Hippocampal formation (tissue), 2 donors: ENCODE results near the gene OSBPL7.

Experiments
- DNase-seq, 2 donors: peaks; one replicate each; lab custom pipeline; 2025; lab: John Stamatoyannopoulos, UW

OSBPL7 gene

DNA sequence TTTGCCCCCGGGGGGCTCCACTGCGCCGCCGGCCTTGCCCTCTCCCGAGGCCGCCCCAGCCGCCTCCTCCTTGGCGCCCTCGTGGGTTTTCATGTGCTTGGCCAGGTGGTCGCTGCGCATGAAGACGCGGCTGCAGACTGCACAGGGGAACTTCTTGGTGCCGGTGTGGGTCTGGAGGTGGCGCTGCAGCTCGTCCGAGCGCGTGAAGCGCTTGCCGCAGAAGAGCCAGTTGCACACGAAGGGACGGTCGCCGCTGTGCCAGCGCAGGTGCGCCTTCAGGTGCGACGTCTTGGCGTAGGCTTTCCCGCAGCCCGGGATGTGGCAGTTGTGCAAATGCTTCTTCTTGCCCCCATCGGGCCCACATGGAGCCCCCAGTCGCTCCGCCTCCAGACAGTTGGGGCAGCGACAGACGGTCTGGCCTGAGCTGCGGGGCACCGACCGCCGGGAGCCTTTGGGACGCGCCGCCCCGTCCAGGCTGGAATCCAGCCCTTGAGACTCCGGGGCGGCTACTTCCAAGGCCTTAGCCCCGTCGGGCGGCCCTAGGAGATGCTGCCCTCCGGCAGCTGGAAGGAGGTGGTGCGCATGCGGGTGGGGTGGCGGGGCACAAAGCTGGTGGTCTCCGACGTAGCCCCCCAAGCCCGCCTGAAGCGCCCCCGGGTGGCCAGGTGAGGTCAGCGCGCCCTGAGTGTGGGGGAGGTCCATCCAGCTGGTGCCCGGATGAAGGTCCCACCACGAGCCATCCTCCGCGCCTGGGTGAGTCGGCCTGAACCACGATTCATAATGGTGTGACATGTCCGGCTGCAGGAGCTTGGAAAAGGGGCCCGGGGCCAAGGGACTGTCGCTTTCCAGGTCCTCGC is 26.0 kb upstream of the OSBPL7 start:
- no peak for DNase-seq

DNA sequence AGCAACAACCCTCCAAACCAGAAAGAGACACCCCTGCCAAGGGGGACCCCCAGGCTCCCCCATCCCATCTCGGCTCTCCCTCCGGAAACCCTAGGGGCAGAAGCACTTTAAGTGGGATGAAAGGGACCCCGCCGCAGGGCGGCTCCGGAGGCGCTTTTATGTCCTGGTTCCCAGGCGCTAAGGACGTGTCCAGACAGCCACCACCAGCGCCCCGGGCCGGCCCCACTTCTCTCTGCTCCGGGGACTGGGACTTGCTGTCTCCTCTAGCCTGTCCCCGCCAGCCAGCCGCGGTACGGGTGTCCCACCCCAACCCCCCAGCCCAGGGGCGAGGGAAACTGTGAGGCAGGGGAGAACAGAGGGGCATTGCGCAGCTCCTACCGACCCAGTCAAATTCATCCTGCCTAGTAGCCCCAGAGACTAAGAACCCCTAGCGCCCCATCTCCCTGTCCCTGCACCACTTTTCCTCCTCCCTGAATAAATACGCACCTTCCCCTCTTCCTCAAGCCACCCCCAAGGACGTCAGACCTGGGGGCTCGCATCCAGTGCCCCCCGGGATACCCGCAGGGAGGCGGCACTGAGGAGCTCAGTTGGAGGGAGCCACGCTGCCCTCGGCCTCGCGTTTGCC is 25.2 kb upstream of the OSBPL7 start:
- DNase-seq = no peak

DNA sequence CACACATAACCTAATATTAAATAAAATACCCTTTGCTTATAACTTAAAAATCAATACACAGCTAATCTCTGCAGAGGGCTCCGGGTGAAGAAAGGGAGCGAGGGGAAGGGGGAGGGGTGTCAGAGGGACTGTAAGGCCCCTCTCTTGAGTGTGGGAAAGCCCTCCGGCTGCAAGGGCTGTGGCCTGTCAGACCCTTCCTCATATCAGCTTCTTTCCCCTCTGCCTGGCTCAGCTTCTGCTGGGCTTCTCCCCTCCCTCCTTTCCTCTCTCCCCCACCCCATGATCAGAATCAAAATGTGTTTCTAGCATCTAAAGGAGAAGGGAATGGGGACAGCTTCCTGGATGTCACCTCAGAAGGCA is 24.1 kb upstream of the OSBPL7 start:
- DNase-seq = no peak

DNA sequence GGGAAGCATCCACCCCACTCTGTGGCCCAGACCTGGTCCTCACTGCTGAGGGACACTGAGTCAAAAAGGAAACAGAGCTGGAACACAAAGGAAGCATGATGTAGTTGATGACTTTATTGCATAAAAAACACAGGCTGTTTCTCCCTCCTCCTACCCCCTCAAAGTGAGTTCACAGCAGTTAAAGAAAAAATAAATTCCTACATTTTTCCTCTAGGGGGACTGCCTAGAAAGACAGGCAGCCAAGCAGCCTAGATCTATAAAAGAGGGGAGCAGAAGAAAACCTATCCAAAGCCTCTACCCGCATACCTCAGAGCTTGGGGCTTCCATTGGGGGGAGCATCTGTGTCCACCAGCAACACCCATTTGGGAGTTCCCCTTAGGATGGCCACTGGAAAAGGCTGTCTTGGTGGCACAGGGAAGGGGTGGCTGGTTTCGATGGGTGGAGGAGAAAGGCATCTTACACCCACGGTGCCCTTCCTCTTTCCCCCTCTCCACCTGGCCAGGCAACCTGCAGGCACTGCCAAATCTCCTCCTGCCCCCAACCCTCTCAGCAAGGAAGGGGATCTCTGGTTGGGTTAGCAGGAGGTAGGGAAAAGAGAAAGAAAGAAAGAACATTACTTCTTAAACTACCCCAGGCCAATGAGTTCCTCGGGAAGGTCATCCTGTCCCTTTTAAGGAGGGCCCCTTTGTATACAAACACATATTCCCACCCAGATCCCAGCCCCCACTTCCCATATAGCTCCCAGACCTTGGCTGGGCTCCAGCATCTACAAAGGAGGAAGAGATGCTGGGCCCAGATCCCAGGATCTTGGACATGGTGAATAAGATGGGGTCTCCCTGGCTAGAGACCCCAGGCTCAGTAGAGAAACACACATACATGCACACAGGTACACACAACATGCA is 23.5 kb upstream of the OSBPL7 start:
- no peak for DNase-seq

DNA sequence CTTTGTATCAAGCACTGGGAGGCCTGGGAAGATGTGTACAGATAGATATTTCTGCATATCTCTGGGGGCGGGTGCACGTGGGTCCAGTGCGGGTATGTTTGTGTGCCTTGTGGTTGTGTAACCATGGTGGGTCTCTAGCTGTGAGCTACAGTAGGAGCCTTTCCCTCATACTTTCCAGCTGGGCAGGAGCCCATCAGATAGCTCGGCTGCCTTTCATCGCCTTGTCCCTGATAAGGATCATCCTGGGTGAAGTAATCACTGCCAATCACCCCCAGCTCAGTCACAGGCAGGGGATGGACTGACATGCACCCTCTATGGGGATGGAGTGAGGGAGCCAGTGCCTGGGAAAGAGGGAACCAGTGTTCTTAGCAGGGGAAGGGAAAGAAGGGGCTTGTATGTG is 22.6 kb upstream of the OSBPL7 start:
- no peak for DNase-seq

DNA sequence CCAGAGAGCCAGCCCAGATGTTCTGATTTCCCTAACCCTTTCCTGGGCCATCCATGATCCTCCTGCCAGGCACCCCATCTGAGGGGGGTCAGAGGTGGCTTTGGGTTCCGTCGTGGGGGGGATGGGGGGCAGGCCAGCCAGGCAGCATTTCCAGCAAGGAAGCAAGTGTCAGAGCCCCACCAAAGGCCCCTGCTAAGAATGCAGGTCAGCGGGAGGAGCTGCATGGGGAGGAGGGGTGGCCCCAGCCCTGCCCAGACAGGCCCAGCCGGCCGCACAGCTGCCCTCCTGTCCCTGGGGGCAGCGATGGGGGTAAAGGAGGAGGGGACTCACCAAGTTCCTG is 21.8 kb upstream of the OSBPL7 start:
- DNase-seq = no peak

DNA sequence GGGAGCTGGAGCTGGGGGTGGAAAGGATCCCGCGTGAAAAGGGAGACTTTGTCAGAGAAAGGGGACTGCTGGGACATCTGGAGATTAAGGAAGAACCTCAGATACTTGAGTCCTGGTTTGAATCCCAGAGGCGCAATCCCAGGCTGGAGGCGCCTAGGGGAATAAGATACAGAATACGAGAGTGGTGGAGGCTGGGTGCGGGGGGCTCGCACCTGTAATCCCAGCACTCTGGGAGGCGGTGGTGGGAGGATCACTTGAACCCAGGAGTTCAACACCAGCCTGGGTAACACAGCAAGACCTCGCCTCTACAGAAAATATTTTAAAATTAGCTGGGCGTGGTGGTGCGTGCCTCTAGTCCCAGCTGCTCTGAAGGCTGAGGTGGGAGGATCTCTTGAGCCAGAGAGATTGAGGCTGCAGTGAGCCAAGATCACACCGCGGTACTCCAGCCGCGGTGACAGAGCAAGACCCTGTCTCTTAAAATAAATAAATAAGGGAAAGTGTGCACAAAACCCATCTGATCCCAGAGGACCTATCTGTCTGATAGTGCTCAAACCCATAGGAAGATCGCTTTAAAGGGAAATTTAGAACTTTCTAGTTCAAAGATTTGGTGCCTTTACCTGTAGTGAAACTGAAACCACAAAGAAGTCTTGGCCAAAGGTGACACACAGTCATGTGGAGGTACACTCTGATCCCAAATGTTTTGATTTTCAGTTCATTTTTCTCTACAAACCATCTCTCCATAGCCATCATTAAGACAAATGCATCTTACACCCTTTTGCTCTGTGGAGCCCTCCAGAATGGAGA is 20.1 kb upstream of the OSBPL7 start:
- DNase-seq = no peak

DNA sequence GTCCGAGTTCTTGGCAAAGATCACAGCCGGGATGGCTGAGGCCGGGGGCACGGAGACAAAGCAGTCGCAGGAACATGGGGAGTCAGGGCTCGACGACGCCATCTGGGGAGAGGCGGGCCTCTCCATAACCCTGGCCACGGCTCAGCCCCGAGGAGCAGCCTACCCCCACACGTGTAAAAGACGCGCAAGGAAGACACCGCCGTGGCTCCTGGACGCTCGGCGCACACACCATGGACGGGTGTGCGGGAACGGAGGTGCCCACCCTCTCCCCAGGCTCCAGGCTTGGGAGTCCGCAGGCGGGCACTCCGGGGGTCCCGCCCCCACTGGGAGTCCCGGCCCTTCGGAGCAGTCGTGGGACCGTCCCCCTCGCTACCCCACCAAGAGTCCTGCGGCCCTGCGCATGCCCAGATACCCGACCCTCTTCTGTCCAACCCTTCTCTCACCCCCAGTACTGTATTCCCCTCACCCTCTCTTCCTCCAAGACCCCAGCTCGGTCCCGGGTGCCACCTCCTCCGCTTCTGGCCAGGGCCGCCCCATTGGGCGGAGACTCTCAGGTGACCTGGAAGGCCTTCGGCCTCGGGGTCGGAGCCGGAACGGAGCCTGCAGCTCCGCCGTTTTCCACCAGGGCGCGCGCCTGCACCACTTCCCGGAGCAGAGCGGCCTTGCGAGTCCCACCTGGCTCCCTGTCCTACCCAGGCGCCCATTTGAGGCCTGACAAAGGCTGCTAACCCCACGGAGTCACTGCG is 19.3 kb upstream of the OSBPL7 start, which contains the start of gene SCRN2:
Gene SCRN2, minus strand, starts transcription at position 532 of the 746 bp plus-strand sequence. Its CDS starts 430 bp downstream, at position 102.
- DNase-seq = peak; percentile 53 to 69

DNA sequence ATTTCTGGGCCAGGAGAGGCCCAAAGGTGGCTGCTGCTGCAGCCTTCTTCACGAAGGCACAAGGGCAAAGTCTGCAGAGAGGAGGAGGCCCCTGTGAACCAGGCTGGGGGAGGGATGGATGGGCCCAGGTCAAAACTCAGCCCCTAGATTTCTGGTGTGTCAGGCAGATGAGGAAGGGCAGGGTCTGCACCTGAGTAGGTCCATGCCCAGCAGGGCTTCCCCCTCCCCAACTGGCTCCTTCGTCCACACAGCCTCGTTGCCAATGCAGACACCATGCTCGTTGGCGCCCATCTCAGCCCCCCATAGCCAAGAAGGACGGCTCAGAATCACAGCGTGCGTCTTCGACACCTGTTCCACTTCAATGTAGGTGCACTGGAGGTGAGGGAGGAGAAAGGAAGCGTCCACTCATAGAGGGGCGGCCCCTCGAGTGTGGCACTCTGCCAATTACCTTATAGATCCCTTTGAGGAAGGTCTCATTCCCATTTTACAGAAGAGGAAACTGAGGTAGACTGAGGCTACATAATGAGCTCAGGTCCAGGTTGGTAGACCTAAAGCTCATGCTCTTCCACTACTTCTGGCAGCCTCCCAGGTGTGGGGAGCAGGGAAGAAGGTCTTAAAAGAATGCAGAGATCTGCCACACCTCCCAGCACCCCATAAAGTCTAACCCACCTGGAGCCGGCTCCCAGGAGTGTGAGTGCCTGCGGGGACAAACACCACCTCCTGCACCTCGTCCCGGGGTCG is 18.6 kb upstream of the OSBPL7 start:
- DNase-seq = no peak

DNA sequence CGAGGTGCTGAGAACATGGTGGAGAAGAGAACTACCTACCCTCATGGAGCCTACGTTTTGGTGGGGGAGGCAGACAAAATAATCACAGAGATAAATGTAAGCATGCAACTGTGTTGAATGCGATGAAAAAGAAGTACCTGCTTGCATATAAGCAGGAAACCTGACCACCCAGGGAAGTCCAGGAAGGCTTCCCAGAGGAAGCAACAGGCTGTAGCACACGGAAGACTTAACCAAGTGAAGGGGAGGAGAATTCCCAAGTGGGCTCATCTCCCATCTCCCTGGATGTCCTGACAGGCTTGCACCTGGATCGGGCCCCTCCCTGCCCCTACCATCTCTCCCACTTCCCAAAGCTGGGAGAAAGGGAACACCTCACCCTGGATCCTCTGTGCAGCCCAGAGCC is 17.5 kb upstream of the OSBPL7 start:
- DNase-seq = no peak

DNA sequence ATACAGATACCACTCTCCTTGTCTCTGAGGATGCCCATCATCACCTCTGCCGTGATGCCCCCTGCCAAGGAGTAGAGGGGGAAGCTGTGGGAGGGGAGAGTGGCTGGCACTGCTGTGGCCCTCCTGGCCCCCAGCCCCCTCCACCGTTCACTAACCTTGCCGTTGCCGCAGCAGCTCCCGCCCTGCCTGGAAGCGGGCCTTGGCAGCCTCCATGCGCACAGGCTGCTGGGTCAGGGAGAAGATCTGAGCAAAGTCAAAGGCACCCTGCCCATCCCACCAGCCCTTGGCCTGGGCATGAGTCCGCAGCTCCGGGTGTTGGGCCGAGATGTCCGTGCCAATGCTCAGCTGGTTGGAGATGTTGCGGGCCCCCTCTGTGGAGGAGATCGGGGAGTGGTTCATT is 17.0 kb upstream of the OSBPL7 start:
- no peak for DNase-seq

DNA sequence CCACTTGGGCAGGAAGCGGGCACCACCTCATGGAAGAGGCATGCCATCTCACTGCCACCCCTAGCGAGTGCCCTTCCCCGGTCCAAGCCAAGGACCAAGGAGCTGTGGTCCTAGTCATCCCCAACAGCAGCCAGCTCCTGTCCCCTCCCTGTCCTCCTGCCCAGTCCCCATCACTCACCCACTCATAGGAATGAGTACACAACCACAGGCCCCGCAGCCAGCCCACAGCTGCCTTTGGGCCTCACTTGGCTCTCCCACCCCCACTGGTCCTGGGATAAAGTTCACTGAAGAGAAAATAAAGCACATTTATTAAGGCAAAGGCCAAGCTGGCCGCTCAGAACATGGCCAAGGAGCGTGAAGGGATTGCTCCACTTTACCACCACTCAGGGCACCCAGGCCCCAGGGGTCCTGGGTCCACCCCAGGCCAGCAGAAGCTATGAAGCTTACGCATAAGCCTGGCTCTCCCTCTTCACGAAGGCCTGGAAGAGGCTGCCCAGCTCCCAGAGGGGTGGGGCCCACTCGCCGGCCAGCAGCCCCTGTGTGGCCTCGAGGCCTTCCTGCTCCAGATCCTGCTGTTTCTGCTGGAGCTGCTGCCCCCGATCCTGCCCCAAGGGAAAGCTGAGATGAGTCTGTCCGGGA is 15.9 kb upstream of the OSBPL7 start:
- DNase-seq = no peak

DNA sequence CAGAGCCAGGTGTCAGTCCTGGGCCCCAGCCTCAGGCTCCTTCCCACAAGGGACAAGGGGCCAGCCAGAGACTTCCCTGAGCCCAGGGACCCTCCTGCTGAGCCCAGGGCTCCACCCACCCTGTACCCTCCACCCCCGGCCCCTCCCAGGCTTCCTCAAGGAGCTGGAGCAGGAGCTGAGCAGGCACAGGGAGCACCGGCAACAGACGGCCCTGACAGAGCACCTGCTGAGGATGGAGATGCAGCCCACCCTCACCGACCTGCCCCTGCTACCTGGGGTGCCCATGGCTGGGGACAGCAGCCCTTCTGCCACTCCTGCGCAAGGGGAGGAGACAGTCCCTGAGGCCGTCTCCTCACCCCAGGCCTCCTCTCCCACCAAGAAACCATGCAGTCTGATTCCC is 15.0 kb upstream of the OSBPL7 start:
- no peak for DNase-seq

DNA sequence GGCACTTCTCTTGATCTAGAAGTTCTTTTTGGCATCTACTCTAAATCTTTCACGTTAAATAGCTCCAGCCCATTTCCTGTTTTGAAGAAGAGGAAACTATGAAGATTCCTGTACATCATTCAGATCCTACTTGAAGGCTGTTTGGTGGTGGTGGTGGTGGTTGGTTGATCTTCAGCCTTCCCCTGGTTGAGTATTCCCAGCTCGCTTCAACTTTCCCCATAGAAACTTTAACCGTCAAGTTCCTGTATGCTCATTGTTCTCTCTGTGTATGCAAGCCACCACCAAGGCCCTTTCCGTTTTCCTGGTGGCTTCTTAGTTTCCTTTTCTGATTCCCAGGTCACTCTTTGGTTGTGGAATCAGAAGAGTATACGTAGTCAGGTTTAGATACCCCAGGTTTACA is 13.2 kb upstream of the OSBPL7 start:
- DNase-seq = no peak

DNA sequence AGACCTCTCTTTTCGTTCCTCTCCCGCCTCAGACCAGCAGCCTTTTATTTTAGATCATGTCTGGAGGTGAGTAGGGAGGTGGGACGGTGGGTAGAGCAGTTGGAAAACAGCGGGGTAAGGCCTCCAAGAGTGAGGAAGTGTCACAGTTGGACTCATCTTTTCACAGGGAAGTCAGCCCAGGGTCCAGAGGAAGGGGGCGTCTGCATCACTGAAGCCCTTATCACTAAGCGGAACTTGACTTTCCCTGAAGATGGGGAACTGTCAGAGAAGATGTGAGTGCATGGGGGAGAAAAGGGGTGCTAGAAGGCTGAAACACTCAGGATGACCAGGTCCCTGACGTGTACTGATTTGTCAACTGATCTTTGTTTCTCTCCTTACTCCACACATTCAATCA is 10.3 kb upstream of the OSBPL7 start:
- no peak for DNase-seq

DNA sequence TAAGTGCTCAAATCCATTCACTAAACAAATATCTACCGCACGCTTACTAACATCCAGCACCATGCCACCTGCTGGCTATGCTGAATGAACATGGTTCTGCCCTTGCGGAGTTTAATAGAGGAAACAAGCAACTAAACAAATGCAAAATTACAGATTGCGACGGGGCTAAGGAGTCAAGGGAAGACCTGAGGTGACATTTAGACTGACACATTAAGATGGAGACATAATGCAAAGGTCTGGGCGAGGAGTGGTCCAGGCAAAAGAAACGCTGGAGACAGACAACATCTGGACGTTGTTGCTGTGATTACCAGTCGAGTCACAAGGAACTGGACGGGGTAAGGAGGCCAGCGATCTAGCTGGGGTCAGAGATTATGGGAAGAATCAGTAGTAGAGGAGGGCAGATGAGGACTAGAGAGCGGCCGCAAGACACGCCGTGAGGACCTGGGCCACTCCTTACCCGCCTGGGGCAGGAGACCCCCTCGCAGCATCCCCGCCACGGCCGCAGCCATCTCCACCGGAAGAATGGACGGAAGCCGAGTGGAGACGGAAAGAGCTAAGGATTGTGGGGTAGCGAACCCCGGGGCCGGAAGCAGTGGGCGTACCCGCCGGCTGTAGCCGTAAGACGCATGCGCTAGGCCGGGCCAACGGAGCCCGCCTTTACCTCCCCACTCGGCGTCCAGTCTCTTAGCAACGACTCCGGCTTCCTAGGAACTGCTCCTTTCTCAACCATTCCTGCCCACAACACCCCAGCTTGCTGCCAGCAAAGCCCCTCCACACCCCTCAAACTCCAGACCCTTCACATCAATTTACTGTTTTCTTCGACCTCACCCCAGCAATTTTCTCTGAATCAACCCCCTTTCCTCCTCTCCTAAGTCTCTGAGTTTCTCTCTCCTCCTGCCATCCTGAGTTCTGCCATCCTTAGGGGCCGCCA is 9.7 kb upstream of the OSBPL7 start, which contains the start of the genes LRRC46 and MRPL10:
Gene LRRC46, plus strand, starts transcription at position 668 of the 931 bp plus-strand sequence. CDS start 320 bp downstream, outside the sequence.
Gene MRPL10, minus strand, starts transcription at position 539 of the 931 bp plus-strand sequence. Its CDS starts 30 bp downstream, at position 509.
- DNase-seq = peak; percentile 82 to 87

DNA sequence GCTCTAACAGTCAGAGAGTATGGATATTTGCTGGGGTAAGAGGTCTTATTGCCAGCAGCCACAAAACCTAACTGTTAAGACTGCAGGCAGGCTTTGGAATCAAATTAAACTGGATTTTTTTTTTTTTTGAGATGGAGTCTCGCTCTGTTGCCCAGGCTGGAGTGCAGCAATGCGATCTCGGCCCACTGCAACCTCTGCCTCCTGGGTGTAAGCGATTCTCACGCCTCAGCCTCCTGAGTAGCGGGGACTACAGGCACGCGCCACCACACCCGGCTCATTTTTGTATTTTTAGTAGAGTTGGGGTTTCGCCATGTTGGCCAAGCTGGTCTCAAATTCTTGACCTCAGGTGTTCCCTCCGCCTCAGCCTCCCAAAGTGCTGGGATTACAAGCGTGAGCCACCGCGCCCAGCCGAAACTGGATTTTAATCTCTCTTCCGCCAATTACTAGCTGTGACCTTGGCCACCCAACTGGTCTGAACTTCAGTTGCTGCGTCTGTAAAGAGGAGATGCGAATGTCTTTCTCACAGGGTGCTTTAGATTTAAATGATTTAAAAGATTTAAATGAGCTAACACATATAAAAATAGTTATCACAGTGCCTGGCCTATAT is 8.9 kb upstream of the OSBPL7 start:
- no peak for DNase-seq

DNA sequence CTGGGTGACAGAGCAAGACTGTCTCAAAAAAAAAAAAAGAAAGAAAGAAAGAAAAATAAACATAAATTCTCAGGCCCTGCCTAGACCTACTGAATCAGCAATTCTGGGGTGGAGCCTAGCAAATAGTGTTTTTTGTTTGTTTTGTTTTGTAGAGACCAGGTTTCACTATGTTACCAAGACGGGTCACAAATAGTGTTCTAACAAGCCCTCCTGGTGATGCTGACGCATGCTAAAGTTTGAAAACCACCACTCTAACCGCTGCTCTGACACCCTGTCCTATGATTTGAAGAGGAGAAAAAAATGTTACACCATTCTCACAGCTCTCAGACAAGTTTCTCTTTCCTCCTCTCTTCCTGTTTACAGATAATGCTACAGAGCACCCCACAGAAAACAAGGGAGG is 8.3 kb upstream of the OSBPL7 start:
- no peak for DNase-seq
